HG03139 (cell line): ENCODE measurements around the gene SH3PXD2A.
"Not testable (repeated sequence)": the region's sequence is repeated elsewhere in the genome, so short reads cannot be mapped to it uniquely, and the experiment has no call there.

Experiments
- ATAC-seq: cut with Tn5 transposase; IDR thresholded peaks from one replicate; pipeline ENCODE4 v1.9.1; 2021; ENCODE audit not compliant: unreplicated experiment

SH3PXD2A gene

DNA sequence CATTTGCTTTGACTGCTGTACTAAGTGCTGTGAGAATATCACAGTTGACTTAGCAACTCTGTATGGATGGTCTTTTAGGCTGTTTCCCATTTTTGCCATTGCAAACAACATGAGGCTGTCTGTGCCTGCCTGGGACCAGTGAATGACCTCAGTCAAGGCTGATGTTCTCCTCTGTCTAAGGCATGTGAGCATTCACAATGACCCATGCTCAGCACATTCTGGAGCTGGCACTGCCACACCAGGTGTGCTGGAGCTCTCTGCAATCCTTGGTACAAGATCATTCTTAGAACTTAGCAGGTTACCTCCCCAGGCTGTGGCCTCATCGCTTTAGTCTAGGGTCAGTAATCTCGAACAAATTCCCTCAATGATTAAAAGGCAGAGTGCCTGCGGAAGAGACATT, 61.9 kb downstream of the SH3PXD2A start:
- ATAC-seq: no peak

DNA sequence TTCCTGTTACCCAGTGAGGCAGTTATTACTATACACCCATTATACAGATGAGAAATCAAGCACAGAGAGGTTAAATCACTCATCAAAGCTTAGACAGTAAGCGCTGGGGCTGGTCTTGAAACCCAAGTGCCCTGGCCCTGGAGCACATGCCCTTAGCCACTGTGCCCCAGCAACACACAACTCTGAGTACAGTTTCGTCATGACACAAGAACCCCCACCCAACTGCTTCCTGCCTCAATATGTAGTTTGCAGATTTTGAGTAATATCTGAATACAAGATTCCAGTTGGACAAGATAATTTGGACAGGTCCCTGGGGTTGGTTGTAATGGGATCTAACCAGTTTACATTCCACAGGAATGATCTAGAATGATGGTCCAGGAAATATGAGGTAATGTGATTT, 62.8 kb downstream of the SH3PXD2A start:
- no peak for ATAC-seq

DNA sequence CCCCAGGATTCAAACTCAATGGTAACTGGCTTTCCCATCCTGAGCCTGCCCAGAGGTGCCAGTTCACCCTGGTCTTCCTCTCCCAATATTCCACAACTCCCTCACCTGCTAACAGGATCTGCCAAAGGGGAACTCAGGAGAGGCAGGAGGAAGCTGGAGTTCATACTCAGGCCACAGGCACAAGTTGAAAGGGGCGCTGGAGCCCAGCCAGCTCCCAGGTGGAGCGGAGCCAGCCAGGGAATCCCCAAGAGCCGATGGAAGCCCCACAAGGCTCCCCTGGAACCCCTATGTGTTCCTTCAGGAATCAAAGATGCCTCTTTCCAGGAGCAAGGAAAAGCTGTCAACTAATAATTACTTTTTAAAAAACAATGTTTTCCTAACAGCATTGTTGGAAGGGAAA, 63.5 kb downstream of the SH3PXD2A start:
- ATAC-seq: no peak

DNA sequence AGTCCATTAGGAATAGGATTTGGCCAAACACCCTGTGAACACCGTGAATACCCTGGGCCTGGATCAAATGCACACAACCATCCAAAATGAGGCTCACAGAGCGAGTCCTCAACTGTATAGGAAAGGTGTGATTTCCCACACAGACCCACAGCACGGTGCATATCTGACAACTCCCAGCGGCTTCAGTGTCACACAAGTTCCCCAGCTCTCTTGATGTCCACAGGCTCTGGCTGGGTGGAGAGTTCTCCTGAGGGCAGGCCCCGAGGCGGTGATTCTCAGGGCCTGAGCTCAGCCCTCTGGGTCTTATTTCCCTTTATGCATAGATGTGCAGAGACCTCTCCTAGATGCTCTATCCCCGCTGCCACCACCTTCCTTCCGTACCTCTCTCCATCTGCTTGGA, 64.1 kb downstream of the SH3PXD2A start:
- ATAC-seq: no peak

DNA sequence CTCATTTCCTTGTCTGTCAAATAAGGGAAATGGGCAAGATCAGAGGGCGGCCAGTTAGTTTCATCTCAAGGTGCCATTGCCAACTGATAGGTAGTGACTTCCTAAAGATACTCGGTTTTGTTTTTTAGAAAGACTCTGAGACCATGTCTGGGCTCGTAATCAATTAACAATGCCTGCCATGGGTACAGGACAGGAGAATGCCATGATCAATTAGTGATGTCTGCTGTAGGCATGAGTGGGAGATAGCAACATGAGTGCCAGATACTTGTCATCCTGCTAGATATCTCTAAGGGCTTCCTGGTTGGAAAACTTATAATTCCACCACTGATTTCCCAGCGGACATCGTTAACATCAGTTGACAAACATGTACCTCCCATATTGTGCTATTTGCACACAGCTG, 64.8 kb downstream of the SH3PXD2A start:
- no peak for ATAC-seq

DNA sequence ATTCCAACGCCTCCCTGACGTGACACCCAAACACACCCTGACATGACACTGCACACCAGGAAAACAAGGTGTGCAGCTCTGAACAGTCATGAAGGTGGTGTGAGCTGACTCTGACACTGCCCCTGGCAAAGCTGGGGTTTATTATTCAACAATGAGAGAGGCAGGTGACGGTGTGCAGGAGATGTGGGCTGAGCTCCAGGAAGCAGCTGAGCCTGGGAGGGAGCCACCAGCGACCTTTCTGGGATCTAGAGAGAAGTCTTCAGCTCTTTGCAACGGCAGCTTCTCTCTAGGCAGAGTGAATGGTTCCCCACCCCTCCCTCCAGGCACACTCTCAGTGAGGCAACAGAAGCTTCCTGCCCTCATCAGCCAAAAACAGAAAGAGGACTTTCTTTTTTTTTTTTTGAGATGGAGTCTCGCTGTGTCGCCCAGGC, 65.6 kb downstream of the SH3PXD2A start:
- no peak for ATAC-seq

DNA sequence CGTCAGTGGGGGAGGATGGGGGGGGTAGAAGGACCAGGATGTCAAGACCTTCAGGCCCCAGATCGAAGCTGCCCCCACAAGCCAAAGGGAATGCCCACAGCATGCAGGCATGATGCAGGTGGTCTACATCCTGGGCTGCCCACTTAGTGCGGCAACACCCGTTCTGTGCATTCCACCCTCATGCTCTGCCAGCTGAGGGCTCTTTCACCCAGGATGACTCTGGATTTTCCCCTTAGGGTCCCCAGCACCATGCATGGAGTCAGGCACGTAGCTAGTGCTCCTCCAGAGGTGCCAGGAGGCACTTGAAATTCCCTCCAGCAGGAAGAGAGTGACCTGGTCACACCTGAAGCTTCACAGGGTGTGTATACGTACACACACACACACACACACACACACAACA, 66.2 kb downstream of the SH3PXD2A start:
- no peak for ATAC-seq

DNA sequence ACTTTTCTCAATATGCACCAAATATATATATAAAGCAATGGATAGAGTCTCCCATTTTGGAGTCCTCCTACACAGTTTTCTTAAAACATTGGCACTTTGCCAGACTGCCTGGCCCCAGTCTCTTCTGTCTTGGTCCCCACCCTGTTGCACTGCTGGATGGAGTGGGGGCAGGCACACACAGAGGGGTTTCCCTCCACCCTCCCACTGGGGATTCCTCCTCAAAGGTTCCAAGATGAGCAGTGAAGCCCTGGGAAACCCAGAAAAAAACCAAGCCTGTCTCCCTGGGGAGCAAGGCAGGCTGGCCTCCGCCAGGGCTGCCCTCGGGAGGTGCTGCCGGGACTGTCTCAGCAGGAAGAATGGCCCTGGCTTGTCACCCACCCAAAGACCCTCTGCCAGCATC, 68.0 kb downstream of the SH3PXD2A start:
- ATAC-seq: no peak

DNA sequence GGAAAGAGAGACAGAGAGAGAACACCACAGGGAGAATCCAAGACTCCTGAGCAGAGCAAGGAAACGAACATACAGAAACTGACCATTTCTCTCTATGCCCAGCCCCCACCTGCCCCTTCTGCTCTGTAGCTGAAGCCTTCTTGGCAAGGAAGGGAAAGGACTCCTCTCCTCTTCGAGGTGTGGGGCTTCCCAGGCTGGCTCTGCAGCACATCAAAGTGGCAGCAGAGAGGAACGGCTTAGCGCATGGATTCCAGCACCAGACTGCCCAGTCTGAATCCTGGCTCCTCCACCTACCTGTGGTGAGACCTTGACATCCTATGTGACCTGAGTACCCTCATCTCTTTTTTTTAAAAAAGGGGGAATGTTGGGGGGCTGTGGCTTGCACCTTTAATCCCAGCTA, 69.4 kb downstream of the SH3PXD2A start:
- no peak for ATAC-seq

DNA sequence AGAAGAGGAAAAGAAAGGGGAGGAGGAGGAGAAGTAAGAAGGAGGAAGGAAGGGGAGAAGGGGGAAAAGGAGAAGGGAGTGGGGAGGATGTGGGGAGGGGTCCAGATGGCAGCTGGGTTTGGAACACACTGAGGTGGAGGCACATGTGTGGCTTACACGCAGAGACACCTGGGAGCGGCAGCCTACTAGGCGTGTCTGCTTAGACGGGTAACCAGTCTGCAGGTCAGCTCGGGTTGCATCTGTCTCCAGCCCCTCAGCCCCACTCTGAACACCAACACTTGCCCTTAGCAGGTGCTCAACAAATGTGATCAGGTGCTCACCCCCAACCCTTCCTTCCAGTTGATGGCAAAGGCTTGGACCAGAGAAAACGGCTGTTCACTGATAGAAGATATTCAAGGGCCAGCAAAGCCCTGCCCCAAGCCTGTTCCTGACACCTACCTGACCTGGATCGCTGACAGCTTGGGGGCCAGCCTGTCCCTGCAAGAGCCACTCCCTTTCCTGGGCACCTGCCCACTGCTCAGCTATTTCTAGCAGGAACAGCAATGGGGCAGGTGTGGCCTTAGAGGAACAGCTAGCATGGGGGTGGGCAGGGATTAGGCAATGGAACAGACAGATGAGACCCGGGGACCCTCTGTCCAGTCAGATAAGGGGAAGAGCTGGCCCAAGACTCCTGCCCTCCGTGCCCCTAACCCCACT, 70.5 kb downstream of the SH3PXD2A start:
- ATAC-seq: no peak

DNA sequence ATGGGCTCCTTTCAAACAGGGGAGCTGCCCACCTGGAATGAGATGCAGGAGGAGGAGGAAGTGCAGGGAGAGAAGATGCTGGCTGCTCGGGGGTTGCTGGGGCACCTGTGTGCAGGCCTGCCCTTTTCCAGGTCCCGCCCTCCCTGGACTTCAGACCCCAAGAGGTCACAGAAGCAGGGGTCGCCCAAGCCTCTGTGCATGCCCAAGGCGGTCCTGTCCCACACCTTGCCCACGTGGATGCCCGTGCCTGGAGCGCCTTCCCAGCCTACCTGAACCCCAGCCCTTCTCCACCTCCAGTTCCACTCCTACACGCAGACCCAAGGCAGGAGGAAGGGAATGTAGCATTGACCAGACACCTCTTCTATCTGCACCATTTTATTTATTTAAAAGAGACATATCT, 71.3 kb downstream of the SH3PXD2A start:
- no peak for ATAC-seq

DNA sequence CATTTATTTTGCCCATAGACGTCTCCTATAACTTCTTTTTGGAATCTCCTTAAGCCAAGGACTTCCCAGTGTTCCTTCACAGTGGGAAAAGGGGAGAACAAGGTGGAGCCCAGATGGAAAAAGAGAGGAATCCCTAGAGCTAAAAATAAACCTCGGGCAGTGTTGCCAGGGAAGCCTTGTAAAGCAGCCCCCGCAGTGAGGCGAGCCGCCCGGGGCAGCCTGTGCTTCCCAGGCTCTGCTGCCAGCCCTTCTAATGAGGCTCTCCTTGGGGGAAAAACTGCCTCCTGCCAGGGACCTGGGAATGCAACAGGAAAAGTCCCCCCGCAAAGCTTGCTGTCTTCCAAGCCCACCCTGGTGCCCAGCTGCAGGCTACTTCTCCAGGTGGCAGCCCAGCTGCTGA, 71.7 kb downstream of the SH3PXD2A start:
- no peak for ATAC-seq

DNA sequence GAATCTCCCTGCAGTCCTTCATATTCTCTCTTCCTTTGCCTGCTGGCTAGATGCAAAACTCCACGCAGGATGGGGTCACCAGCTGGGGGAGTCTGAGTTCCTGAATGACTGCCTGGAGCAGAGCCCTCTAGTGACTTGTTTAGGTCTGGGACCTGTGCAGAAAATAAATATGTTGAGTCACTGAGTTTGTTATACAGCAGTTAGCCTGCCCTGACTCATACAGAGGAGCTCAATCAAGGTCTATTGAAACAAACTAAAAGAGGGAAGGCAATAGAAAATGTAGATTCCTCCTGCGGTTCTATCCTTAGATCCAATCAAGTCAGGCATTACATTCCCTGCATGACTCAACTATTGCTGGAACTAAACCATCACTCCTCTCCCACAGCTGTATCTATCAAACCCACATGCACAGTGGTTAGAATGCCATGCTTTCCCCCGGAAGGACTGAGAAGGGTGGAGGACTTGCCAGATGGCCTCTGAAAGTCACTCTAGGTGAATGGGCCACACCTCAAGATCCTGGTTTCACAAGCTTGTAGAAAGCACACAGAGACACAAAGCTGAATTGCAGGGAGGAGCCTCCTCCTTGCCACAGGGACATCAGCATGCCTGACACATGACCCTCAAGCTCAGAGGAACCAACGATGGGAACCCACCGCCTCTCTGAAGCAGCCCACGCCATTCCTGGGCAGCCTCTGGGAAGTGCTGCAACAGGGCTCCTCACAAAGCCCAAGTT, 73.9 kb downstream of the SH3PXD2A start:
- ATAC-seq: no peak

DNA sequence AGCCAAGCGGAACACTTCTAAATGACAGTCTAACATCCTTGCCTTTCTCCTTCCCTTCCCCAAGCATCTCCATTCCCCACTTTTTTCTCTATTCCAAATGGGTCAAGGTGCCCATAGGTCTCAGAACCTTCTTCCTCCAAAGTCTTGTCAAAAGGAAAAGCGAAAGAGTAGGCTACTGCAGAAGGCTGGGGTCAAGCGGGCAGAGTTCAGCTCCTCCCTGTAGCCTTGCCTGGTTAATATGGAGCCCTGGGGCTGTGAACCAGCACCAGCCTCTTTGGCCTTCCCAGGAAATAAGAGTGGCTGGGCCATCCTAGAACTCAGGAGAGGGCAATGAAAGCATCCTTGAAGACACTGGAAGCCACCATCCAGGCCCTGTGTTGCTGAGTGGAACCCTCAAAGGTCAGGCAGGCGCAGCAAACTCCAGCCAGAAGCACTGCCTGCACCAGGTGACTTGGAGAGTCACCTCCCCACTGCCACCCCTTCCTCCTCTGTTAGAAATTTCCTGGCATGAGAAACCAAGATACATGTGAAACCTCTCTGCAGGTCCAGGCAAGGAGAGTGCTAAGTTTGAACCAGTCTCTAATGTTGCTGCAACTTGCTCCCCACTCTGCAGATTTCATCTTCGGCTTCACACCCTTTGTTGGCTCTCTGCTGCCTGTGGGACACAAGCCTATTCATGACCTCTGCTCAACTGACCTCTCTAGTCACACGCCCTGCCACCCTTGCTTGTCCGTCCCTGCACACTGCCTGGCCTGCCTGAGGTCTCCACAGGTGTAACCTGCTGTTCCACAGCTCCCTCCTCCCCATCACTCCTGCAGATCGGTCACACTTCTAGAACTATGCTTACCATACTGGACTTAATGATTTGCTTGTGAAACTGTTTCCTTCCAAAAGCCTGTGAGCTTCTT, 74.9 kb downstream of the SH3PXD2A start:
- no peak for ATAC-seq

DNA sequence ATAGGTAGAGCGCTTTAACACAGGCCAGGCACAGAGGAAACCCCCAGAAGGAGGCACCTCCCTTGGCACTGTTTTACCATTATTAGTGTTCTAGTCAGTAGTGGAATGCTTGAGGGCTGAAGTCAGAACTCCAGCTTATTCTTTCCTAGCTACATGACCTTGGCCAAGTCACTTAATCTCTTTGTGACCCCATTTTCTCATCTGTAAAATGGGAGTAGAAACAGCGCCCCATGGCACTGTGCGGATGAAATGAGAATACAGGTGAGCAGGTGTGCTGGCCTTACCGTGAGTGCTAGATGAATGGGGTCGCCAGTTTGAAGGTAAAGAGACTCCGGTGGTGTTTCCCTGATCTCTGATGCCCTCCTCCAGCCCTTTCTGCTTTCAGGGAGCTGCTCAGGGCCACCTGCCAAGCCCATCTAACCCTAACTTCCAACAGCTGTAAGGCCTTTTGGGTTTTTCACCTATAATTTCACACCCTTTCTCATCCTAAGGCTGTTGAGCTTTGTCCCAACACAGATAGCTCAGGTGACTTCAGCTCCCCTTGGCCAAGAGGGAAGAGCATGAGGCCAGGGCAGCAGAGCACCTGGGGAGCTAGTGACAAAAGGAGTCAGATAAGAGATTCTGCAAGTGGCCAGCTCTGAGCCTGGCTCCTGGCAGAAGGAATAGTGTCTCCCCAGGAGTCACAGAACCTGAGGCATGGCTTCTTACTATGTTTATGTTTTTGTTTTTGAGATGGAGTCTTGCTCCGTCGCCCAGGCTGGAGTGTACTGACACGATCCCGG, 76.8 kb downstream of the SH3PXD2A start:
- no peak for ATAC-seq

DNA sequence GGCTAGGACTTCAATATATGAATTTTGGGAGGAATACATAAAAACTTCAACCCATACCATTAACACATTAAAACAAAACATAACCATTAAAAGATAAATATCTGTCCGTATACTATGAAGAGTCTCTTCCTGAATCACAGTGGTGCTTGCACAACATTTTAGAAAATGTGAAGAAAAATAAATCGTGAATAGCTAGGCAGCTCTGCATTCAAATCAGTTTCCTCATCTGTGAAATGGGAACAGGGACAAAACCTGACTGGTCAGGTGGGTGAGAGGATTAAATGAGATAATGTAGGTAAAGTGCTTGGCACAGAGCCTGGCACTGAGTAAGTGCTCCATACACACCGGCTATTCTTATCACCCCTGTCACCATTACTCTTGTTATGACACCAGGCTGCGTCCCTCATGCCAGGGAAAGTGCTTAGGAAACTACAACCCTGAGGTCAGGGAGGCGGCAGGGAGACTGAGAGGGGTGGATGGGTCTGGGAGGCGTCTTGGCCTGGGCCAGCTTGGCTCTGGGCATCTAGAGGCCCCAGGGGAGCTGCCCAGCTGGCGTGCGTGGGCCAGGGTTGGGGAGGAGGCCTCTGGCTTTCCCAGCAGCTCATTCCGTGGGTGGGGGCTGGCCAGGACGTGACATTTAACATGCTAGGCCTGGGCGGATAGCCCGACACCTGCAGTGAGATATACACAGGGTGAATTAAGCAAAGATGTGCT, 78.3 kb downstream of the SH3PXD2A start:
- ATAC-seq: no peak

DNA sequence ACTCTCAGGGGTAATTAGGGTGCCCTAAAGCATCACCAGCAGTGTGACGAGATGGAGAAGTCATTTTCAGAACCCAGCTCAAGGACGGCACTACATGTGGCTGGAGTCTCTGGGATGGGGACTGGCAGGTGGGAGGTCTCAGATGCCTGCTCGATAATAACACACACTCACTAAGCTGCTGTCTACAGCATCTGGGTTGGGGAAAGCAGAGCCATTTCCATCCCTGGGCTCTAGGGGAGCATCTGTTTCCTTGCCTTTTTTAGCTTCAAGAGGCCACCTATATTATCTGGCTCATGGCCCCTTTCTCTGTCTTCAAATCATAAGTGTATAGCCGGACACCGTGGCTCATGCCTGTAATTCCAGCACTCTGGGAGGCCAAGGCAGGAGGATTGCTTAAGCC, 79.6 kb downstream of the SH3PXD2A start:
- ATAC-seq: no peak

DNA sequence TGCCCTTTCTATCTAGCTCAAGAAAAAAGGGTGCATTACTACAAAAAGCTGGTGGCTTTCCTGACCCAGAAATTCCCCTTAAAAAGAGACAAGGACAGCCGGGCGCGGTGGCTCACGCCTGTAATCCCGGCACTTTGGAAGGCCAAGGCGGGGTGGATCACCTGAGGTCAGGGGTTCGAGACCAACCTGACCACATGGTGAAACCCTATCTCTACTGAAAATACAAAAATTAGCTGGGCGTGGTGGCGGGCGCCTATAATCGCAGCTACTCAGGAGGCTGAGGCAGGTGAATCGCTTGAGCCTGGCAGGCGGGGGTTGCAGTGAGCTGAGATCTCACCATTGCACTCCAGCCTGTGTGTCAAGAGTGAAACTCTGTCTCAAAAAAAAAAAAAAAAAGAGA, 82.5 kb downstream of the SH3PXD2A start:
- not testable (repeated sequence) for ATAC-seq

DNA sequence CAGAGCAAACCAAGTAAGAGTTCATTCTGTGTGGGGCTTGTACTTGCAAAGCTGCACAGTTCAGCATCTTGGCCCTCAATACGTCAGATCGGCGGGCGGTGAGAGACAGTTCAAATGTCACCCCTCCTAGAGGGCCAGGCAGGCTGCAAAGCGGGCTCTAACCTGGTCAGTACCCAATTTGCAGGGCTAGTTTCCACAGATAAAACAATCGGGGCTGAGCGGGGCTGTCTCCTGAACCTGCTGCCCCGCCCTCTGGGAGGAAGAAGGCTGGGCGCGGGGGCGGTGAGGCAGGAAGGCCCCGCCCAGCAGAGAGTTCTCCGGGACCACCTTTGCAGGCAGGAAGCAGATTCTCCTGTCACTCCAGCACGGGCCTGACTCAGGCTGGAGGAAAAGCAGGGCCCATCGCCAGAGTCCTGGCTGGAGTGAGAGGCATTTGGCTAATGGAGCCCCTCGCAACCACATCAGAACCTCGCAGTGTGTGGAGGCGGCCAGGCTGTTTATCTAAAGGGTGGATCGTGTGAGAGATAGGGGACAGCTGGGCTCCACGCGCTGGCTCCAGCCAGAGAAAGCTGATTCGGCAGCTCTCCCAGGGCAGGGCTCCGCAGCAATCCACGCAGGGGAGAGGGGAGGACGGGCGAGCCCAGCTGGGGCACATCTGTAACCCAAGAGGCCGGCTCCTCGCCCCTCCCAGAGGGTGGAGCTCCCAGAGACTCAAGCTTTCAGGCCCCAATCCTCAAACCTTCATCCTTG, 83.1 kb downstream of the SH3PXD2A start:
- ATAC-seq: peak; percentile 59

DNA sequence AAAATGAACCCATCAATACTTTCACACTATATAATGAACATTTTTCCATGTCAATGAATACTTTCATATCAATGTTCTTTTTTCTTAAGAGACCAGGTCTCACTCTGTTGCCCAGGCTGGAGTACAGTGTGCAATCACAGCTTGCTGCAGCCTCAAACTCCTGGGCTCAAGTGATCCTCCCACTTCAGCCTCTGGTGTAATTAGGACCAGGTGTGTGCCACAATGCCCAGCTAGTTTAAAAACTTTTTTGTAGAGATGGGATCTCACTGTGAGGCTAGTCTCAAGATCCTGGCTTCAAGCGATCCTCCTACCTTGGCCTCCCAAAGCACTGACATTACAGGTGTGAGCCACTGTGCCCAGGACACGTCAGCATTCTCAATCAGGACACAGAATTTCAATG, 85.2 kb downstream of the SH3PXD2A start:
- no peak for ATAC-seq
